HG03565 (cell line): ENCODE data around the gene SNX19.
A peak's percentile ranks its signal among the peaks of the same experiment; 100 is the strongest.
"Not testable (repeated sequence)": the region's sequence is repeated elsewhere in the genome, so short reads cannot be mapped to it uniquely, and the experiment has no call there.

Source experiments
- ATAC-seq: cut with Tn5 transposase; IDR thresholded peaks from one replicate; pipeline ENCODE4 v1.9.1; 2021; ENCODE audit warnings: mild to moderate bottlenecking, moderate library complexity; ENCODE audit not compliant: unreplicated experiment

Gene SNX19

GRCh38 chr11:130916238-130916855, at the start of gene SNX19:
Gene SNX19 (minus strand): TSS chr11:130916479. CDS start chr11:130915939, 540 bp downstream.
- peak; percentile 99 for ATAC-seq

DNA sequence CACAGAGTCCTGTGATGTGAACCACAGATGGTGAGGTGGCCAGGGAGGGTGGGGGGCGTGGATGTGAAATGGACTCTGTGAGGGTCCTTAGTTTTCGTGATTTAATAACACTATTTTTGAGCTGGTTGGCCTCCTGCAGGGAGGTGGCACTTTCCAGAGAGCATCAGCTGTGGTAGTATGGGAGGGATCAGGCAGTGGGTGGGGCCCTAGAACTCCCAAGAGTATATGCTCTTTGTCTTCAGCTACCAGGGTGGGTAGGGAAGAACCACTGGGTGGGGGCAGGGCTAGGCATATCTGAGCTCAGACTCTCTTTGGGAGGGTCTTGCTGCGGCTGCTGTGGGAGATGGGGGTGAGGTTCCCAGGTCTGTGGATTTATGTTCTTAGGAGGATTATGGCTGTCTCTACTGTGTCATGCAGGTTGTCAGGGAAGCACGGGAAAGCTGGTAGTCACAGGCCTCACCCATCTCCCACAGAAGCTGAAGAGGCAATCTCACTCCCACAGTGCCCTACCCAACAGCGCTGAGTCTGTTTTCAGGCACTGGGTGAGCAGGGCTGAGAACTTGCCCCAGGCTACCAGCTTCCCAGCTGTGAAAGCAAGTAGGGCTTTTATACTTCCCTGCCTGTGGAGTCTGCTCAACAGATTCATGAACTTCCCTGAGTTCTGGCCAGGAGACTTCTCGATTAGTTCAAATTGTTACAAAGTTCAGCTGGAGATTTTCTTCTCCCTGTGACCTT, 47.9 kb upstream of the SNX19 start:
- ATAC-seq = no peak

DNA sequence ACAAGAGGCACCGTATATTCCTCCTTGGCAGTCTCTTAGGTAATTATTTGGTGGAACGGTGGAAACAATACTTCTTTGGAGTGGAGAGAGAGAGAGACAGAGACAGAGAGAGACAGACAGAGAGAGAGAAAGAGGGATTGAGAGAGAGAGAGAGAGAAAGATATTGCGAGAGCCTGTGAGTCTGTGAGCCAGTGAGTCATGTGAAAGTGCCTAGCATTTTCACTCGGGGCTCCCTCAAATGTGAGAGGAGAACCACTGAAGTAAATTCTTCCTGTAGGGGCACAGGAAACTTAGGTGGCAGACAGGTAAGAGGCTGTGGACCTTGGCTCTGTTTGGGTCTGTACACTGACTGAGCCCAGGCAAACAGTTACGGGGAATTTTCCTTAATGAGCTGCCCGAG, 31.6 kb upstream of the SNX19 start:
- ATAC-seq = no peak

GRCh38 chr11:130947481-130947880, 31.2 kb upstream of the SNX19 start:
- no peak for ATAC-seq

- no peak for ATAC-seq
Measured at GRCh38 chr11:130947058-130947457, 30.8 kb upstream of the SNX19 start.

DNA sequence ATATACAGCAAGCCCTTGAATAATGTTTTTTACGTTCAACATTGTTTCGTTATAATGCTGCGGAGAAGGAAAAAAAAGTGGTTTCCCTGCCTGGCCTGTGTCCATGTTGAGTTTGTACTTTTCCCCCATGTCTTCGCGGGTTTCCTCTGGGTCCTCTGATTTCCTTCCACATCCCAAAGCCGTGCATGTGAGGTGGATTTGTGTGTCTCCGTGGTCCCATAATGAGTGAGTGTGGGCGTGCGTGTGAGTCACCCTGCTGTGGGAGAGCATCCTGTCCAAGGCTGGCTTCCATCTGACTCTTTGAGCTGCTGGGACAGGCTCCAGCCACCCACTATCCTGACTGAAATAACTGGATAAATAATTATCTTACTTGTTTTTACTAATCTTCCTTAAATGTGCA, 29.6 kb upstream of the SNX19 start:
- ATAC-seq = no peak

- no peak for ATAC-seq
Measured at GRCh38 chr11:130940706-130941105, 24.4 kb upstream of the SNX19 start.

- no peak for ATAC-seq
Measured at GRCh38 chr11:130937051-130937450, 20.8 kb upstream of the SNX19 start.

DNA sequence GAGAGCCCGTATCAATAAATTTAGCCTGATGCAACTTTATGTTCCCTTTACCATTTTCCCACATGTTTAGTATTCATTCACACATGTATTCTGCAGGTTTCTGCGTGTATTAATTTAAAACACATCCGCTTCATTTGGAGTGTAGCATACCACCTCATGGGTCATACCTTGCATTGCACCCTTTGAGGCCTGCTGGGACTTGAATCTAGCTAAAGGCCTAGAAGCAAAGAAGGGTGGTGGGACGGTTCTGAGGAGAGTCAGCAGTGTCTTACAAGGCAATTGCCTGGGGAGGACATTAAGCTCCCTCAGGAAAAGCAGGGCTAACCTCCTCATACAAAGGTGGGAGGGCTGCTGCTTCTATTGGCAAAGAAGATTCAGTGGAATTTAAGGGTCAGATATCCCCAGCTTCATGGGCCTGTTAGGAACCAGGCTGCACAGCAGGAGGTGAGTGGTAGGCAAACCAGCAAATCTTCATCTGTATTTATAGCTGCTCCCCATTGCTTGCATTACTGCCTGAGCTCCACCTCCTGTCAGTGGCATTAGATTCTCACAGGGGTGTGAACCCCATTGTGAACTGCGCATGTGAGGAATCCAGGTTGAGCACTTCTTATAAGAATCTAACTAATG, 15.9 kb upstream of the SNX19 start:
- no peak for ATAC-seq

- ATAC-seq = no peak
Measured at GRCh38 chr11:130924750-130925149, 8.5 kb upstream of the SNX19 start.

GRCh38 chr11:130920612-130921011, 4.3 kb upstream of the SNX19 start:
- ATAC-seq = not testable (repeated sequence)

- no peak for ATAC-seq
Measured at GRCh38 chr11:130918081-130918480, 1.8 kb upstream of the SNX19 start.

DNA sequence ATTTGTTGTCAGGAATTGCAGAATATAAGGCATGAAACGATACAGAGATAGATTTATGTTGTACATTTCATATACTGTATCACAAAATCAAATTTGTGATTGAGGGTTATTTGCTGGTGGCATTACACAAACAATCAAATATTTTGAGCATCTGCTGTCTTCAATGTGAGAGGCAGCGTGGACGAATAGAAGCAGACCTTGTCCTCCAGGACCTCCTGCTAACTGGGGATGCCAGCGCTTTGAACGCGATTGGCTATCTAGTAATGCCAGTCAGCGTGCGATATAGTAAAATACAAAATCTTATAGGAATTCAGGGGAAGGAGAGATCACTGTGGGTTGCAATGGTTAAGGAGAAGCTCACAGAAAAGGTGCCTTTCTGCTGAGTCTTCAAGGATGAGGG, 631 bp upstream of the SNX19 start:
- ATAC-seq = no peak

- no peak for ATAC-seq
Measured at GRCh38 chr11:130915603-130916237, 559 bp downstream of the SNX19 start.

- no peak for ATAC-seq
Measured at GRCh38 chr11:130913268-130913667, 3.0 kb downstream of the SNX19 start.

- no peak for ATAC-seq
Measured at GRCh38 chr11:130912552-130912951, 3.7 kb downstream of the SNX19 start.

DNA sequence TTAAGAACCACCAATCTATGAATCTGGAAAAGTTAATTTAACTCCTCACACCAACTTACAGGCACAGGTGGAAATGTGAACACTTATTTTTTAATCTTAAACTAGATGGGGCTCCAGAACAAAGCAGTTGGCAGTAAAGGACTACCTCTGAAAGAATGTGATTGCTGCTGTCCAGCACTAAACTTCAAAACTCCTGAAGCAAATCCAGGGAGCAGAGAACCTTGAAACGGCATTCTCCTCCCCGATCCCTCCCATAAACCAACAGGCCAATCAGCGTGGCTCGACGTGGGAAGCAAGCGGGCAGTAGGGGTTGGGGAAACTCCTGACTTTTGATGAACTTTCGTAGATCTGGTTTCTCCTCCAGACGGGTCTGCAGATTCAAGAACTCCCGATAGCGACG, 5.0 kb downstream of the SNX19 start:
- no peak for ATAC-seq

- no peak for ATAC-seq
Measured at GRCh38 chr11:130909650-130910049, 6.6 kb downstream of the SNX19 start.

DNA sequence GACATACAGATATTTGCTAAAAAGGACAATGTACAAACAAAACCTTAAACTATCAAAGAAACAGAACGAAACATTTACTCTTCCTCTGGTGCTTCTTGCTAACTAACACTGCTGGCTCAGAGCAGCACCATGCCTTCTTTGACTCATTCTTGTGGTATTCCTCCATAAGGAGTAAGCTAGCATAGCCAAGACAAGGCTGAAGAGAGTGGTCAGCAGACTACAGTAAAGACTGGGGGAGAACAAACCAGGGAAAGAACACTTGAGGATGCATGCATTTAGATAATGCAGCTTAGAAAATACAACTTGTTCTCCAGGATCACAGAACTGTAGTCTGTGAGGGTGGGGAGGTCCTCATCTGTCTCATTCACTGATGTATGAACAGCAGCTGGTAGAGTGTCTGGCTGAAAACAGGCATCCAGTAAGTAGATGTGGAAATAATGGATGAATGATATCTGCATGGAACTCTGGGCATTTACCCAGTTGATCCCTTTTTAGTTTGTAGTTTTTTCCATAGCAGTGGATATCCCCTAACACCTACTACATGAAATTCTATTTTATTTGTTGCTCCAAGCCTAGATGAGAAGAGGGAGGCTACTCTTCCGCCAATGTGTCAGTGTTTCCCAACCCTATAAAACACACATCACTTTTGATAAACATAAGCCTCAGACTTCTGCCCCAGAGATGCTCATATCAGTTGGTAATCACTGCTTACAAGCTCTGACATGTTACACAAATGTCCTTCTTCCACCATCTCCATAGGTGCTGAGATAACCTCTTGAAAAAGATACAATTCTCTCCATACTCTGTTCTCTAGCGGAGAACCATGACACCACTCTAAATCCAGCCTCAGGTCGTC, 7.3 kb downstream of the SNX19 start:
- ATAC-seq = no peak

DNA sequence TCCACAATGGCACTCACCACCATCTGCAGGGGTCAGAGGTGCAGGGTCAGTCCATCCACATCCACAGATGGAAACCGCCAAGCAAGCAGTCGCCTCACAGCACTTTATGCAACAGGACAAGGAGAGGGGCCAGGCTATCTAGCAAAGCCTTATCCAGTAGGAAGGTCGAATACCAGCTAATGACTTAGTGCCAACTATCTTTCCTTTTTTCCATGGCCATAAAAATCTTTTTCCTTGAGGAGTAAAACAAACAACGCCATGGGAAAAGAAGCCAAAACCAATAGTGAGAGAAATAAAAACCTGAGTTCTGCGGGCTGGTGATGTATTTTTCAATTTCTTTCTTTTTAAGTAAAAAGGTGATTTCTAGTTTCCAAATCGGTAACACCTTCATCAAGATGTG, 8.2 kb downstream of the SNX19 start:
- no peak for ATAC-seq

DNA sequence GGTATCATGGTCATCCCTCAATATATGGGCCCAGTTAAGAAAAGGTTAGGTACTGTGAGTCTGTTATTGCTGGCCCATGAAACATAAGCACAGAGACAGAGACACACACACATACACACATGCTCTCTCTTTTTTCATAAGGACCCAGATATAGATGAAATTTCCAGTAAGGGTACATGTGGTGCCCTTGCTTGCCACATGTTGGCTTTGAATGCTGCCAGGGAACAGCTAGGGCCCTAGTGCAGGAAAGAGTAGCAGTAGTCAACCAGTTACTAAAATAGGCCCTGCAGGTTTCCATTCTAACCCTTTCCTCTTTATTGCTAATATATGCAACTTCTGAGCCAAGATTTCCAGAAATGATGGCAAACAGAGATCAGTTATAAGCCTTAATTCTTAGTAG, 9.1 kb downstream of the SNX19 start:
- no peak for ATAC-seq
